GM04503 (cell line): Measurements from ENCODE around the gene TUT7.
"Not testable (repeated sequence)": the region's sequence is repeated elsewhere in the genome, so short reads cannot be mapped to it uniquely, and the experiment has no call there.

ENCODE experiments used
- DNase-seq: peaks from one replicate; pipeline ENCODE4 v3.0.0-alpha.2; 2012; ENCODE audit warnings: low read depth

TUT7 gene

DNA sequence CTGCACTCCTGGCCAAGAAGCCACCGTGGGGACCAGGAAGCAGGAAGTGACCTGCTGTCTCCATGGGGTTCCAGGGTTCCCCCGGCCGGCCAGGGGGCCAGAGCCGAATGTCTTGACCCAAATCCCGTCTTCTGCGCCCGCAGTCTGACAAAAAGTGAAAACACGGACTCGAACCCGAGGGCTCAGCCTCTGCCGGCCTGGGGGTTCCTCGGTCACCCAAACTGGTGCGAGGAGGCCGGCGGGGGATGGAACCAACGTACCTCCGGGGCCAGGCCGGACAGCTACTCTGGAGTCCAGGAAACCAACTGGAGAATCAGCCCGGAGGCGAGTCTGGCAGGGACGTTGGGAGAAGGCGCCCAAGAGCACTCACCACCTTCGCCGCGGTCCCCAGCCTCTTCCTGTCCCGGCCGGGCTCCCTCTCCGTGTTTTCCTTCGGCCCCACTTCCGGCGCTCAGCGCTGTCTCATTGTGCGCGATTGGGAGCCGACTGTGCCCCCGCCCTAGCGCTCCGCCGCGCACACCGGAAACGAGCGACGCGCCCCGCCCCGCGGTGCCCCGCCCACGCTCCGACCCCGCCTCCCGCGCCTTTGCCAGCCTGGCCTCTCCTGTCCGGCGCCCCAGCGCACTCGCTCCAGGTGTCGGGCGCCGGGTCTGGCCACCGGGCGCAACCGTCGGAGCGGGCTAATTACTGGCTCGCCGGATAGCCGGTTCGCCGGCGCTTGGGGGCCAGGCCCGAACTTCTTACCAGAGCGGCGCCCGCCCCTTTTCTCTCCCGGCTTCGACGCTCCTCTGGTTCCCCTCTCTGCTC, at the start of gene TUT7:
TSS of gene TUT7 (minus strand) at position 400 of the 807 bp plus-strand sequence. CDS start 1,211 bp downstream, outside the sequence.
- peak; percentile 80 for DNase-seq

- no peak for DNase-seq
Observed at GRCh38 chr9:86402591-86402990, 48.4 kb upstream of the TUT7 start.

DNA sequence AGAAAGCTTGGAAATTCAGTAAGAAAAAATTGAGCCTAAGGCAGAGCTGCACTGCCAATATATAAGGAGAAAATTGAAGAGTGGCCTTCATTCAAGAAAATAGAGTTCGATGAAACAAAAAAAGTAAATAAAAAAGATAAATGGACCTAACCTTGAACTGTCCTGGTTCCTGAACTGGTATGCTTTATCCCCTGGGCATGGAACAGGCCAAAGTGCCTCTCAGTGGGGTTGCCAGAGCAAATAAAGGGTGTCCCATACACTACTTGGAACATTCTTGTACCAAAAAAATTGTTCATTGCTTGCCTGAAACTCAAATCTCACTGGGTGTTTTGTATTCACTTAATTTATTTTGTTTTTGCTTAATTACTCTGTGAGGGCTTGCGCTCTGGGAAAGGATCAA, 42.2 kb upstream of the TUT7 start:
- DNase-seq = no peak

DNA sequence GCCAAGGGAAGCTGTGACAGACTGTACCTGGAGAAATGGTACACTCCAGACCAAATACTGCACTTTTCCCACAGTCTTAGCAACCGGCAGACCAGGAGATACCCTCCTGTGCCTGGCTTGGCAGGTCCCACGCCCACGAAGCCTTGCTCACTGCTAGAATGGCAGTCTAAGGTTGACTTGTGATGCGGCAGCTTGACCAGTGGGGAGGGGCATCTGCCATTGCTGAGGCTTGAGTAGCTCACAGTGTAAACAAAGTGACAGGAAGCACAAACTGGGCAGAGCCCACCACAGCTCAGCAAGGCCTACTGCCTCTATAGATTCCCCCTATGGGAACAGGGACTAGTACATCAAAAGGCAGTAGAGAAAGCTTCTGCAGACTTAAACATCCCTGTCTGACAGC, 36.0 kb upstream of the TUT7 start:
- not testable (repeated sequence) for DNase-seq

- no peak for DNase-seq
Observed at GRCh38 chr9:86389628-86390027, 35.4 kb upstream of the TUT7 start.

GRCh38 chr9:86387376-86387775, 33.2 kb upstream of the TUT7 start:
- no peak for DNase-seq

DNA sequence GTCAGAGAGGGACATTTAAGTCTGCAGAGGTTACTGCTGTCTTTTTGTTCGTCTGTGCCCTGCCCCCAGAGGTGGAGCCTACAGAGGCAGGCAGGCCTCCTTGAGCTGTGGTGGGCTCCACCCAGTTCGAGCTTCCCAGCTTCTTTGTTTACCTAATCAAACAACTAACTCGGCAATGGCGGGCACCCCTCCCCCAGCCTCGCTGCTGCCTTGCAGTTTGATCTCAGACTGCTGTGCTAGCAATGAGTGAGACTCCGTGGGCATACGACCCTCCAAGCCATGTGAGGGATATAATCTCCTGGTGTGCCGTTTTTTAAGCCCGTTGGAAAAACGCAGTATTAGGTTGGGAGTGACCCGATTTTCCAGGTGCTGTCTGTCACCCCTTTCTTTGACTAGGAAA, 28.8 kb upstream of the TUT7 start:
- DNase-seq = not testable (repeated sequence)

- DNase-seq = no peak
Observed at GRCh38 chr9:86376016-86376415, 21.8 kb upstream of the TUT7 start.

- DNase-seq = no peak
Observed at GRCh38 chr9:86369810-86370209, 15.6 kb upstream of the TUT7 start.

DNA sequence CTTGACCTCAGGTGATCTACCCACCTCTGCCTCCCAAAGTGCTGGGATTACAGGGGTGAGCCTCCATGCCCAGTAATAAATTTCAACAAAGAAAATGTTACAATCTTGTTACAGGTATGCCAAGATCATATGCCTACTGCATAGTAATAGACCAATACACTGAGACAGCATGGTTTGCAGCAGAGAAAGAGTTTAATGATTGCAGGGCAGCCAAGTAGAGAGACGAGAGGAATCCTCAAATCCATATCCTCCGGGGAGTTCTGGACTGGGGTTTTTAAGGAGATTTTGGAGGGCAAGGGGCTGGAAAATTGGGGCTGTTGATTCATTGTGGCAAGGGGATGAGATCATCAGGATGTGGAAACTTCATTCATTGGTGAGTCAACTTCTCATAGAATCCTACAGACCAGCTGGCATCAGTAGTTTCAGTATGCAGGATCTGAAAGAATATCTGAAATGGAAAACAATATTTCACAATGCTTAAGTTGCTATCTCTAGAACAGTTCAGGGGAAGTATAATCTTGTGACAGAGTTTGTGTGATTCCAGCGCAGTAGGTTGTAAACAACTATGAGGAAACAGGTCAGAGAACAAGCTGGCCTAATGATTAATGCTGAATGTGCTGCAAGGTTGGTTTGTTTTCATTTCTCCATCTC, 14.8 kb upstream of the TUT7 start:
- DNase-seq = peak; percentile 46

- no peak for DNase-seq
Observed at GRCh38 chr9:86361176-86361575, 7.0 kb upstream of the TUT7 start.

GRCh38 chr9:86359151-86359879, 5.1 kb upstream of the TUT7 start:
- DNase-seq = no peak

DNA sequence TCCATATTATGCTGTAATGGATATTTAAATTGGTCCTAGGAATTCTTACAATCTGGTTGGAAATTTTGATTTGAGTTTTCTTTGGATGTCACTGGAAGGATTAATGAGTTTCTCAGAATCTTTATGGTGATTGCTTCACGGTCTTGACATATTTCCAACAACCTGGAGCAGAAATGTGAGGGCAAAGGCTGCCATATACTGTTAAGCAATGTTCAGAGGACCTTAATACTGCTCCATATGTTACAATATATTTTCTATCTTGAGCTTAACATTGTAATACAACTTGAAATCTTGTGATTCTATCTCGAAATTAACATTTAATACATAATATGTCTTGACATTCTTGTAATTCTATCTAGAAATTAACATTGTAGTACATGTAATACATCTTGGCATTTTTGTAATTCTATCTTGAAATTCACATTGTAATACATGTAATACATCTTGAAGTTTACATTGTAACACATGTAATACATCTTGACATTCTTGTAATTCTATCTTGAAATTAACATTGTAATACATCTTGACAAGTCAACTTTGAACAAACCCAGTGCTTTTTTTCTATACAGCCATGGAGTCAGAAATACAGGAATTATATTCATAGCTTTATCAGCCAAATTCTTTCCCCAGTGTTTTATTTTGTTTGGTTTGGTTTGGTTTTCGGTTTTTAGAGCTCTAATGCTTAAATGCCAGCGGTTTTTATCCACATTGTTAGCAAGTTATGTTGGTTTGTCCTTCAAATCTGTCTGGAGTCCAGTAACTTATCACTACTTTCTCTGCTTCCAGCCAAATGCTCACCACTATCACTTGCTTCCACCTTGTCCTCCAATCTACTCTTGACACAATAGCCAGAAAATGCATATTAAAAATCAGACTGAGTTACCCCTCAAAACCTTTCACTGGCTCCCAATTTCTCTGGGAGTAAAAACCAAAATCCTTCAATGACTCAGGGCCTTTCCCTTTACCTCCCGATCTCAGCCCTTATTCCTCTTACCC, 3.0 kb upstream of the TUT7 start:
- no peak for DNase-seq

DNA sequence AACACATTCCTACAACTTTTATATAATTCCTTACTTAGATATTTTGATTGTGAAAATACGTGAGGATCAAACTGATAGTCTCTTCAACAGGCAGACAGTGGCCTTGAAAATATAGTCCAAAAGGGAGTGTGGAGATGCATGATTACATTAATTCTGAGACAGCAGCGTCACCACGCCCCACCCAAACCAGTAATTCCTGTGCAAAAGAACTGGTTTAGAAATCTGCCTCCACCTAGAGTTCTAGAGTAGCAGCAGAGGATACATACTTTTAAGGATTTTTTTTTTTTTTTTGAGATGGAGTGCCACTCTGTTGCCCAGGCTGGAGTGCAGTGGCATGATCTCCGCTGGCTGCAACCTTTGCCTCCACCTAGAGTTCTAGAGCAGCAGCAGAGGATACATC, 1.6 kb upstream of the TUT7 start:
- no peak for DNase-seq

DNA sequence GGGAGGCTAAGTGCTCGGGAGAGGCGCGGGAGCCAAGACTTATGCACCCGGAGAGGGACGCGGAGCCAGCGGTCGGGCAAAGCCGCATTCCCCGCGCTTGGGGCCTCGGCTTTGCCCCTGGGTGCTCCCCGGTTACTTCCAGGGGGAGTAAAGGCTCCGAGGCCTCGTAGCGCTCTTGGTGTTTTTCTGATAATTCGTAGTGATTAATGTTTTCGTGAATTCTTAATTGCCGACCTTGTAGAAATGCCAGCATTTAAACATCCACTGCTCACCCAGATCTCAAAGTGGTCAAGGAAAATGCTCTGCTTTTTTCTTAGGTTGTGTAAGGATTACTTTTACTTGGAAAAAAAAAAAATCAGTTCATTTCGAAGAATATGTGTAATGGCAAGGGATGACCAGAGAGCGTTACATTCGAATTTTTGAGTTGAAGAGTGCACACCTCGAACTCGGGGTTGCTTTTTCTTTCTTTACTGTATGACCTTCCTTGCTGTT, 654 bp upstream of the TUT7 start:
- DNase-seq = no peak

DNA sequence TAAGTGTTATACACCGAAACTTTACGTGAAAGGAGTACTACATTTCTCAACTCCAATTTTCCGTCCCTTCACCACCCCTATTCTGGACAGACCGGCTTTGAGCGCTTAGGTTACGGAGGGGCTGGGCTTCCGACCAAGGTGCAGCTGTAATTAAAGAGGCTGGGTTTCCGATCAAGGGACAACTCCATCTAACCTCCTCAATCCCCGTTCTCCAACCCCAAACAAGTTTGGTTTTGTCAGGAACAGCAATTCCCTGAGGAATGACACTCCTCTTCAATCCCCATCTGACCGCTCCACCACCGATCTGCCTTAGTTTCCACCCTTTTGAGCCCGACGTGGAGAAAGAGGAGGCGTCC, 577 bp downstream of the TUT7 start:
- DNase-seq = no peak

DNA sequence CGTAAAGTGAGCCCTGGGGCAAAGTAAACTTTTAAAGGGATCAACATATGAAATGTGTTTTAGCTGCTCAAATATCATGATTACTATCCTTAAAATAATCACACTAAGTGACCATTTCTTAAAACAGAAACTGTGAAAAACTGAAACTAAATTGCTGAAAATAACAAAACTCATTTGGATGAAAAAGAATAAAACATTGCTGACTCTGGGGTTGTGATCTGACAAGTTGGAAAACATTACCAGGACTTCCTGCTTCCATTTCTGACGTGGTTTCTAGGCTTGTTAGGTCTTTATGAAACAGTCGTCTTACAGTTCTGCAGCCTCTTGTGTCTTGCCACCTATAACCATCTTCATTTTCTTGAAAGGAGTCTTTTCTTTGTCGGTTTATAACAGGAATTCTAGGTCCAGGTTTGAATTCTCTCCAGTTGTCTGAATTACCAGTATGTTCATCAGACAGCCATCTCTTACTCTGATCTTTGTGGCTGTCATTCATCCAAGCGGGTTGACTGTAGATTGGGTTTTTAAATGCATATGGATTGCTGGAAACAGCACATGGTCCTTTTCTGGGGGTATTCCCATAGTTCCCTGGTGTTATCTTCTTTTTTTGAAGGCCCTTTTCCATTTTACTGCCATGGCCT, 1.7 kb downstream of the TUT7 start:
- DNase-seq = no peak

GRCh38 chr9:86351880-86352279, 2.3 kb downstream of the TUT7 start:
- no peak for DNase-seq

DNA sequence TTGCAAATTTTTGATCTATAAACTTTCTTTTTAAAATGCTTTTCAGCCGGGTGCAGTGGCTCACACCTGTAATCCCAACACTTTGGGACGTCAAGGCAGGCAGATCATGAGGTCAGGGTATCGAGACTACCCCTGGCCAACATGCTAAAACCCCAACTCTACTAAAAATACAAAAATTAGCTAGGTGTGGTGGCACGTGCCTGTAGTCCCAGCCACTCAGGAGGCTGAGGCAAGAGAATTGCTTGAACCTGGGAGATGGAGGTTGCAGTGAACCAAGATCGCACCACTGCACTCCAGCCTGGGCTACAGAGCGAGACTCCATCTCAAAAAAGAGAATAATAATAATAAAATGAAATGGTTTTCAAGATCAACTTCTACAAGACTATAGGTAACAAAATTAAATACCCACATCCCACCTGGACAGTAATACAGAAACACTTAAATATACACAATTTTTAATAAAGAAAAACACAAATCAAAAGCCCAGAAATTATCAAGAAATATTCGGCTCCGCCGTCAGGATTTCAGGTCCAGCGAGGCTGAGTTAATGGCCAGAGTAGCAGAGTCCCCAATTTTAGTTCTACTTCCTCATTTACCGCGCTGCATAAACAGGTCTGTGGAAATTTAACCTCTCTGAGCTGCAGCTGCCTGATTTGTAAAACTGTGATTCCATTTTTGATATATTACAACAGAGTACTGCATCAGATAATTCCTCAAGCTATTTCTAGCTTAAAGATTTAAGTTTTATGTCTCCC, 4.0 kb downstream of the TUT7 start:
- DNase-seq = no peak

- no peak for DNase-seq
Observed at GRCh38 chr9:86349271-86349670, 4.9 kb downstream of the TUT7 start.
